HepG2 (cell line): Measurements from ENCODE around the gene EPHA2. TPM values are rescaled to one million over a fixed set of nuclear protein-coding genes. Genes with fewer than 3 reads are reported as not detected.

Experiments used
- AHDC1 ChIP-seq: sonication (generic); formaldehyde crosslinking; IDR thresholded peaks from 2 replicates; pipeline ENCODE4 v1.5.1; 2020; ENCODE audit warnings: mild to moderate bottlenecking, missing genetic modification reagents, borderline replicate concordance
- CCAR2 ChIP-seq: fragments of 200-400 bp; formaldehyde crosslinking; optimal IDR thresholded peaks from 2 replicates; pipeline ENCODE3; 2018; ENCODE audit warnings: low read depth, mild to moderate bottlenecking, low read length, moderate library complexity
- FIP1L1 ChIP-seq: fragments of 200-400 bp; formaldehyde crosslinking; IDR thresholded peaks from 2 replicates; pipeline ENCODE4 v1.6.1; 2018; ENCODE audit warnings: low read depth, mild to moderate bottlenecking, low read length, moderate library complexity, borderline replicate concordance; ENCODE audit not compliant: insufficient read depth
- HDAC2 ChIP-seq: sonication (generic); formaldehyde crosslinking; IDR thresholded peaks from 2 replicates; pipeline ENCODE4 v1.4.0; 2020; ENCODE audit warnings: missing genetic modification reagents
- MNT ChIP-seq: fragments of 450-650 bp; IDR thresholded peaks from 2 replicates; pipeline ENCODE4 v1.6.1; 2016
- NONO ChIP-seq, 2 experiments: fragments of 450-650 bp in 1 of 2; sonication (generic) in 1 of 2; formaldehyde crosslinking in 1 of 2; IDR thresholded peaks in 1 of 2; conservative IDR thresholded peaks in 1 of 2; 2 replicates each; pipeline versions ENCODE4 v1.6.1 to v1.8.0; 2017 to 2022; ENCODE audit warnings: mild to moderate bottlenecking in 1 of 2, missing genetic modification reagents in 1 of 2, moderate library complexity in 1 of 2
- SMARCE1 ChIP-seq: fragments of 450-650 bp; IDR thresholded peaks from 2 replicates; pipeline ENCODE4 v1.6.1; 2017; ENCODE audit warnings: borderline replicate concordance
- SYNCRIP ChIP-seq: fragments of 200-400 bp; formaldehyde crosslinking; IDR thresholded peaks from 2 replicates; pipeline ENCODE4 v1.6.1; 2018; ENCODE audit warnings: mild to moderate bottlenecking, low read depth, low read length; ENCODE audit not compliant: insufficient read depth
- TFDP2 ChIP-seq: sonication (generic); formaldehyde crosslinking; IDR thresholded peaks from 2 replicates; pipeline ENCODE4 v1.4.0; 2020; ENCODE audit warnings: missing genetic modification reagents
- XBP1 ChIP-seq: sonication (generic); formaldehyde crosslinking; IDR thresholded peaks from 2 replicates; pipeline ENCODE4 v1.5.0; 2020; ENCODE audit warnings: missing genetic modification reagents
- ZBTB2 ChIP-seq: sonication (generic); formaldehyde crosslinking; IDR thresholded peaks from 2 replicates; pipeline ENCODE4 v1.8.0; 2022; ENCODE audit warnings: low read depth, missing genetic modification reagents
- ZNF10 ChIP-seq: sonication (generic); formaldehyde crosslinking; IDR thresholded peaks from 2 replicates; pipeline ENCODE4 v1.4.0; 2020; ENCODE audit warnings: mild to moderate bottlenecking, low read depth, missing genetic modification reagents, borderline replicate concordance
- ZNF44 ChIP-seq: sonication (generic); formaldehyde crosslinking; IDR thresholded peaks from 2 replicates; pipeline ENCODE4 v1.5.1; 2020; ENCODE audit warnings: mild to moderate bottlenecking, missing genetic modification reagents
- ZNF512 ChIP-seq: sonication (generic); formaldehyde crosslinking; IDR thresholded peaks from 2 replicates; pipeline ENCODE4 v1.4.0; 2020; ENCODE audit warnings: mild to moderate bottlenecking, missing genetic modification reagents
- ZNF530 ChIP-seq: sonication (generic); formaldehyde crosslinking; IDR thresholded peaks from 2 replicates; pipeline ENCODE4 v1.5.0; 2020; ENCODE audit warnings: low read depth, mild to moderate bottlenecking, missing genetic modification reagents
- ZNF678 ChIP-seq: sonication (generic); formaldehyde crosslinking; IDR thresholded peaks from 2 replicates; pipeline ENCODE4 v1.4.0; 2020; ENCODE audit warnings: mild to moderate bottlenecking, missing genetic modification reagents
- polyA plus RNA-seq, 8 experiments: library from polyadenylated mRNA; depleted of rRNA in 3 of 8; stranded (reverse) in 7 of 8; unstranded in 1 of 8; fragments of >200 nt; fragmentation: Illumina TruSeq in 4 of 8; extraction: Trizol in 4 of 8; gene quantifications; 2 replicates each; pipeline versions ENCODE4 v1.2.1 to v1.2.3, GENCODE V29; 2011 to 2016; ENCODE audit warnings: low read depth in 4 of 8, missing spikeins in 1 of 8, mixed read lengths in 1 of 8; ENCODE audit not compliant: insufficient read depth in 1 of 8
- total RNA-seq, 5 experiments: library from RNA; depleted of rRNA; stranded (reverse); fragments of >200 nt; fragmentation: Illumina TruSeq; extraction: Trizol; gene quantifications; 2 replicates each; pipeline ENCODE4 v1.2.3, GENCODE V29; 2016; ENCODE audit warnings: low read depth in 1 of 5

Gene EPHA2
- total and polyA plus RNA-seq, 2 of the 13 experiments (the other 11 are each of a cell fraction or from before 2014, with no cell fraction given), result 33.6 to 53.6 TPM

- TF ChIP-seq MNT, result no peak
- TF ChIP-seq SMARCE1, result no peak
- no peak for TF ChIP-seq AHDC1 (CRISPR knock-in tag)
- no peak for TF ChIP-seq ZNF10 (CRISPR knock-in tag)
- TF ChIP-seq NONO (IDR thresholded peaks at IDR 0.05), result no peak
- TF ChIP-seq NONO (CRISPR knock-in tag; conservative IDR thresholded peaks at IDR 0.05), result peak; percentile 80
- no peak for TF ChIP-seq ZNF44 (CRISPR knock-in tag)
- no peak for TF ChIP-seq CCAR2
- no peak for TF ChIP-seq XBP1 (CRISPR knock-in tag)
- TF ChIP-seq ZNF530, result no peak
- no peak for TF ChIP-seq ZNF512 (CRISPR knock-in tag)
- 0 out of 2 replicates have a peak, but pooled peaks have one; percentile 13 for TF ChIP-seq FIP1L1
- TF ChIP-seq SYNCRIP, result no peak
- TF ChIP-seq ZBTB2, result no peak
- TF ChIP-seq HDAC2, result no peak
- no peak for TF ChIP-seq ZNF678 (CRISPR knock-in tag)
- no peak for TF ChIP-seq TFDP2 (CRISPR knock-in tag)
Measured at GRCh38 chr1:16146279-16147155, 9.4 kb downstream of the EPHA2 start (continued).
